H9 (cell line): Measurements from ENCODE around the gene GFER. TPM values are rescaled to one million over a fixed set of nuclear protein-coding genes. Genes with fewer than 3 reads are reported as not detected.

Experiments
- DNase-seq: peaks from one replicate; pipeline ENCODE4 v3.0.0-alpha.2; 2017
- H2AFZ ChIP-seq: one replicate; pipeline ENCODE4 v1.6.1; 2013; ENCODE audit warnings: mild to moderate bottlenecking, low read length, control low read depth, moderate library complexity
- H2AK5ac ChIP-seq: 2 replicates; pipeline ENCODE4 v1.6.1; 2013; ENCODE audit warnings: low read length, control low read depth, mixed read lengths; ENCODE audit not compliant: insufficient read length
- H2BK120ac ChIP-seq: one replicate; pipeline ENCODE4 v1.6.1; 2013; ENCODE audit warnings: low read depth, mild to moderate bottlenecking, low read length, control low read depth, inconsistent platforms; ENCODE audit not compliant: poor library complexity, severe bottlenecking
- H2BK12ac ChIP-seq: 2 replicates; pipeline ENCODE4 v1.6.1; 2013; ENCODE audit warnings: low read length, control low read depth, mixed read lengths, low read depth; ENCODE audit not compliant: insufficient read length
- H2BK15ac ChIP-seq: 2 replicates; pipeline ENCODE4 v1.6.1; 2013; ENCODE audit warnings: low read depth, low read length, control low read depth
- H2BK20ac ChIP-seq: one replicate; pipeline ENCODE4 v1.6.1; 2013; ENCODE audit warnings: low read depth, mild to moderate bottlenecking, low read length, control low read depth, inconsistent platforms; ENCODE audit not compliant: poor library complexity, severe bottlenecking
- H2BK5ac ChIP-seq: 2 replicates; pipeline ENCODE4 v1.6.1; 2013; ENCODE audit warnings: low read length, control low read depth, mixed read lengths; ENCODE audit not compliant: insufficient read length
- H3K14ac ChIP-seq: 2 replicates; pipeline ENCODE4 v1.6.1; 2013; ENCODE audit warnings: low read length, control low read depth; ENCODE audit not compliant: insufficient read depth
- H3K18ac ChIP-seq: 2 replicates; pipeline ENCODE4 v1.6.1; 2013; ENCODE audit warnings: low read depth, mild to moderate bottlenecking, mixed read lengths, low read length, control low read depth; ENCODE audit not compliant: insufficient read length
- H3K23ac ChIP-seq: 2 replicates; pipeline ENCODE4 v1.6.1; 2013; ENCODE audit warnings: low read length, control low read depth, mixed read lengths, low read depth; ENCODE audit not compliant: insufficient read length
- H3K23me2 ChIP-seq: 2 replicates; pipeline ENCODE4 v1.6.1; 2013; ENCODE audit warnings: low read depth, mild to moderate bottlenecking, mixed read lengths, low read length, control low read depth; ENCODE audit not compliant: insufficient read length, poor library complexity, severe bottlenecking
- H3K27ac ChIP-seq: 2 replicates; pipeline ENCODE4 v1.5.1; 2013; ENCODE audit warnings: low read length, control low read depth, mixed read lengths, low read depth; ENCODE audit not compliant: insufficient read length
- H3K27me3 ChIP-seq: 2 replicates; pipeline ENCODE4 v1.6.1; 2013; ENCODE audit warnings: low read length, control low read depth, inconsistent platforms; ENCODE audit not compliant: insufficient read depth
- H3K4ac ChIP-seq: 2 replicates; pipeline ENCODE4 v1.6.1; 2013; ENCODE audit warnings: low read depth, mild to moderate bottlenecking, control low read depth, inconsistent platforms, low read length, moderate library complexity
- H3K4me1 ChIP-seq: 2 replicates; pipeline ENCODE4 v1.6.1; 2013; ENCODE audit warnings: low read length, control low read depth, inconsistent platforms; ENCODE audit not compliant: insufficient read depth
- H3K4me2 ChIP-seq: 2 replicates; pipeline ENCODE4 v1.6.1; 2013; ENCODE audit warnings: low read length, control low read depth, mixed read lengths; ENCODE audit not compliant: insufficient read length, insufficient read depth
- H3K56ac ChIP-seq: 2 replicates; pipeline ENCODE4 v1.6.1; 2013; ENCODE audit warnings: low read depth, mild to moderate bottlenecking, mixed read lengths, low read length, control low read depth; ENCODE audit not compliant: insufficient read length
- H3K79me1 ChIP-seq: 2 replicates; pipeline ENCODE4 v1.6.1; 2013; ENCODE audit warnings: low read depth, mild to moderate bottlenecking, moderate library complexity, low read length, control low read depth, inconsistent platforms; ENCODE audit not compliant: insufficient read depth, poor library complexity, severe bottlenecking
- H3K79me2 ChIP-seq: 2 replicates; pipeline ENCODE4 v1.6.1; 2013; ENCODE audit warnings: low read length, control low read depth, inconsistent platforms; ENCODE audit not compliant: insufficient read depth
- H3K9ac ChIP-seq: 2 replicates; pipeline ENCODE4 v1.6.1; 2013; ENCODE audit warnings: low read length, control low read depth, mixed read lengths; ENCODE audit not compliant: insufficient read length; ENCODE audit errors: extremely low read depth
- H3K9me3 ChIP-seq: one replicate; pipeline ENCODE4 v1.6.1; 2013; ENCODE audit warnings: low read depth, low read length, inconsistent platforms; ENCODE audit not compliant: control insufficient read depth
- H3T11ph ChIP-seq: one replicate; pipeline ENCODE4 v1.6.1; 2013; ENCODE audit warnings: mild to moderate bottlenecking, low read length, control low read depth, inconsistent platforms
- H4K20me1 ChIP-seq: one replicate; pipeline ENCODE4 v1.6.1; 2013; ENCODE audit not compliant: control insufficient read depth, insufficient read length, insufficient read depth
- H4K5ac ChIP-seq: 2 replicates; pipeline ENCODE4 v1.6.1; 2013; ENCODE audit warnings: low read depth, mild to moderate bottlenecking, mixed read lengths, low read length, control low read depth; ENCODE audit not compliant: insufficient read length
- H4K8ac ChIP-seq: replicated peaks from 2 replicates; pipeline ENCODE4 v1.6.1; 2013; ENCODE audit warnings: low read length, control low read depth, mixed read lengths, low read depth; ENCODE audit not compliant: insufficient read length
- H4K91ac ChIP-seq: 2 replicates; pipeline ENCODE4 v1.6.1; 2013; ENCODE audit warnings: low read depth, mild to moderate bottlenecking, moderate library complexity, mixed read lengths, low read length, control low read depth; ENCODE audit not compliant: insufficient read length
- H3K27ac Mint-ChIP-seq, 3 experiments: 2 replicates in 2 of 3; 3 replicates in 1 of 3; pipeline ENCODE4 v1.8.0; 2020 to 2021; ENCODE audit warnings: mixed read lengths in 3 of 3, mild to moderate bottlenecking in 1 of 3, moderate library complexity in 1 of 3
- H3K27me3 Mint-ChIP-seq: 2 replicates; pipeline ENCODE4 v1.8.0; 2021; ENCODE audit warnings: low read depth, mild to moderate bottlenecking, moderate library complexity, mixed read lengths
- H3K36me3 Mint-ChIP-seq, 3 experiments: 2 replicates in 2 of 3; 3 replicates in 1 of 3; pipeline ENCODE4 v1.8.0; 2020 to 2021; ENCODE audit warnings: low read depth in 3 of 3, mixed read lengths in 3 of 3; ENCODE audit not compliant: insufficient read depth in 1 of 3
- H3K4me1 Mint-ChIP-seq, 2 experiments: 2 replicates each; pipeline ENCODE4 v1.8.0; 2020; ENCODE audit warnings: mixed read lengths in 2 of 2
- H3K4me3 Mint-ChIP-seq, 2 experiments: 2 replicates in 1 of 2; 3 replicates in 1 of 2; pipeline ENCODE4 v1.8.0; 2020 to 2021; ENCODE audit warnings: mild to moderate bottlenecking in 2 of 2, mixed read lengths in 2 of 2, moderate library complexity in 1 of 2
- H3K9me3 Mint-ChIP-seq, 2 experiments: 2 replicates in 1 of 2; 3 replicates in 1 of 2; pipeline ENCODE4 v1.8.0; 2020; ENCODE audit warnings: mild to moderate bottlenecking in 2 of 2, mixed read lengths in 2 of 2, moderate library complexity in 1 of 2
- CTCF ChIP-seq: fragments of 200-600 bp; sonication (generic); conservative IDR thresholded peaks from 3 replicates; pipeline ENCODE4 v1.8.0; 2021; ENCODE audit warnings: antibody characterized with exemption, mild to moderate bottlenecking
- WGBS: extraction: QIAGEN DNeasy Blood & Tissue Kit; methylation state at CpG from one replicate; pipeline ENCODE4 v1.1.7; 2013; ENCODE audit warnings: missing lambda C conversion rate, low lambda C conversion rate, mixed read lengths; ENCODE audit not compliant: insufficient read length; ENCODE audit errors: extremely low coverage; 5-methylcytosine and 5-hydroxymethylcytosine counted together
- total RNA-seq: library from RNA; stranded (reverse); gene quantifications from 2 replicates; pipeline ENCODE4 v1.2.1, GENCODE V29; 2021

Gene GFER
- total RNA-seq, 1 experiment from 2014 or later = 49.1 TPM

GRCh38 chr16:1949507-1949906, 34.5 kb upstream of the GFER start:
- no peaks in the 10 kb centered on the region; a peak in 1 of 7 replicates for H3K36me3 Mint-ChIP-seq
- Histone ChIP-seq H3K4me1 (no peaks in the 10 kb centered on the region), H2BK12ac (no peak overlapping the region), H2BK120ac (no peak overlapping the region), H4K91ac (no peak overlapping the region), H4K8ac (no peak overlapping the region), H3K9ac (no peak overlapping the region), H3T11ph (no peak overlapping the region), H3K27ac (no peak overlapping the region), H3K4me2 (no peak overlapping the region), H3K27me3 (no peaks in the 10 kb centered on the region), H3K18ac (no peak overlapping the region), H2BK15ac (no peak overlapping the region), H3K79me2 (no peaks in the 10 kb centered on the region), H2BK20ac (no peak overlapping the region), H3K23me2 (no peaks in the 10 kb centered on the region), H2AFZ (no peak overlapping the region), H3K9me3 (no peaks in the 10 kb centered on the region), H2BK5ac (no peak overlapping the region), H4K5ac (no peak overlapping the region), H3K56ac (no peak overlapping the region), H3K4ac (no peak overlapping the region), H2AK5ac (no peak overlapping the region), H3K79me1 (no peaks in the 10 kb centered on the region), H4K20me1 (no peaks in the 10 kb centered on the region), H3K14ac (no peak overlapping the region), H3K23ac (no peak overlapping the region)
- peaks cover 0 to 3% of the 10 kb centered on the region in 2 experiments; a peak in 2 of 5 replicates for H3K9me3 Mint-ChIP-seq
- no peak for TF ChIP-seq CTCF
- peaks cover 6 to 10% of the 10 kb centered on the region in 2 experiments; a peak in 3 of 4 replicates for H3K4me1 Mint-ChIP-seq
- H3K4me3 Mint-ChIP-seq = no peak overlapping the region
- DNase-seq = no peak
- no peak overlapping the region for H3K27ac Mint-ChIP-seq
- peaks cover 1% of the 10 kb centered on the region; the same call in 1 of the 2 replicates for H3K27me3 Mint-ChIP-seq
- WGBS = no CpG with 5 or more reads among the region's 11 CpGs
